GM12878 (cell line): ENCODE results near the gene FBXO42. TPM values are rescaled to one million over a fixed set of nuclear protein-coding genes. Genes with fewer than 3 reads are reported as not detected.

Experiments used
- ATAC-seq: fragments of 200-7000 bp; cut with Tn5 transposase; 3 replicates; pipeline ENCODE4 v1.9.1; 2020; ENCODE audit warnings: mild to moderate bottlenecking, moderate library complexity
- BruUV-seq: library from RNA; stranded (reverse); fragments of 400-500 nt; replicated peaks from 2 replicates; lab custom pipeline; 2021; lab: Mats Ljungman, UMichigan
- CTCF ChIA-PET: fragments of 300-600 bp; sonication (Branson Sonifier 250); formaldehyde crosslinking; extraction: SDS; loops from one replicate; lab custom pipeline; 2021; ENCODE audit warnings: inconsistent platforms; lab: Yijun Ruan, JAX
- POLR2A ChIA-PET: fragments of 350-600 bp; formaldehyde crosslinking; extraction: SDS; loops from one replicate; lab custom pipeline; 2021; ENCODE audit warnings: inconsistent platforms; lab: Charles Lee
- RAD21 ChIA-PET: fragments of 300-600 bp; sonication (Branson Sonifier 250); formaldehyde crosslinking; loops from one replicate; lab custom pipeline; 2023; ENCODE audit warnings: antibody characterized with exemption; ENCODE audit not compliant: unreplicated experiment; lab: Charles Lee
- SMC1A ChIA-PET: fragments of 300-600 bp; sonication (Branson Sonifier 250); formaldehyde crosslinking; loops from one replicate; lab custom pipeline; 2023; ENCODE audit not compliant: unreplicated experiment, uncharacterized antibody; lab: Charles Lee
- DNase-seq: peaks from one replicate; pipeline ENCODE4 v3.0.0-alpha.2; 2011; ENCODE audit warnings: low read depth, low spot score
- FAIRE-seq: peaks from 3 replicates; lab custom pipeline; 2011; peaks lifted over from hg19 to GRCh38; lab: Jason Lieb, UNC
- H2AFZ ChIP-seq: 2 replicates; pipeline ENCODE4 v1.6.0; 2011; ENCODE audit warnings: low read depth, low read length, control low read depth; ENCODE audit not compliant: control insufficient read depth
- H3K27ac ChIP-seq: 2 replicates; pipeline ENCODE4 v1.5.1; 2011; ENCODE audit warnings: control low read depth; ENCODE audit not compliant: control insufficient read depth, insufficient read depth
- H3K27me3 ChIP-seq, 2 experiments: replicated peaks in 1 of 2; 2 replicates each; pipeline versions ENCODE4 v1.6.0 to v1.6.1; 2011; ENCODE audit warnings: low read length in 1 of 2; ENCODE audit not compliant: control insufficient read depth in 2 of 2, insufficient read depth in 2 of 2
- H3K36me3 ChIP-seq, 2 experiments: 2 replicates each; pipeline ENCODE4 v1.5.1; 2011; ENCODE audit warnings: low read length in 1 of 2; ENCODE audit not compliant: control insufficient read depth in 2 of 2, insufficient read depth in 2 of 2
- H3K4me1 ChIP-seq: 2 replicates; pipeline ENCODE4 v1.6.1; 2011; ENCODE audit warnings: mild to moderate bottlenecking, low read length, moderate library complexity, mixed read lengths; ENCODE audit not compliant: control insufficient read depth, insufficient read depth
- H3K4me2 ChIP-seq: 2 replicates; pipeline ENCODE4 v1.6.0; 2011; ENCODE audit warnings: control low read depth; ENCODE audit not compliant: control insufficient read depth, insufficient read depth
- H3K4me3 ChIP-seq: fragments of 200-600 bp; sonication (generic); 2 replicates; pipeline ENCODE4 v1.5.1; 2016
- H3K79me2 ChIP-seq: 2 replicates; pipeline ENCODE4 v1.6.0; 2011; ENCODE audit warnings: low read length; ENCODE audit not compliant: control insufficient read depth, insufficient read depth
- H3K9ac ChIP-seq: 2 replicates; pipeline ENCODE4 v1.8.0; 2011; ENCODE audit warnings: low read length, control low read depth, mixed read lengths; ENCODE audit not compliant: control insufficient read depth, insufficient read depth
- H3K9me3 ChIP-seq: replicated peaks from 3 replicates; pipeline ENCODE4 v1.5.1; 2011; ENCODE audit warnings: mild to moderate bottlenecking, low read length; ENCODE audit not compliant: control insufficient read depth, insufficient read depth
- H4K20me1 ChIP-seq: 2 replicates; pipeline ENCODE4 v1.6.0; 2011; ENCODE audit not compliant: control insufficient read depth, insufficient read depth
- FOXK2 ChIP-seq: fragments of 450-650 bp; IDR thresholded peaks from 2 replicates; pipeline ENCODE4 v1.6.1; 2017; ENCODE audit warnings: mild to moderate bottlenecking, moderate library complexity
- HDAC2 ChIP-seq: fragments of 200-600 bp; sonication (generic); IDR thresholded peaks from 2 replicates; pipeline ENCODE4 v1.6.1; 2017
- JUND ChIP-seq: IDR thresholded peaks from 2 replicates; pipeline ENCODE4 v1.6.1; 2012; ENCODE audit warnings: low read depth, mild to moderate bottlenecking, low read length, improper control_type of control experiment, moderate library complexity
- RELA ChIP-seq: fragments of 450-650 bp; IDR thresholded peaks from 2 replicates; pipeline ENCODE4 v1.8.0; 2014; ENCODE audit warnings: borderline replicate concordance; ENCODE audit not compliant: partially characterized antibody
- SIX5 ChIP-seq: IDR thresholded peaks from 2 replicates; pipeline ENCODE4 v1.6.1; 2011; ENCODE audit warnings: mild to moderate bottlenecking, low read depth, low read length, moderate library complexity; ENCODE audit not compliant: severe bottlenecking
- SMC3 ChIP-seq: IDR thresholded peaks from 2 replicates; pipeline ENCODE4 v1.6.1; 2011; ENCODE audit warnings: low read length, improper control_type of control experiment, borderline replicate concordance
- SRF ChIP-seq, 2 experiments: IDR thresholded peaks; 2 replicates each; pipeline ENCODE4 v1.6.1; 2011; ENCODE audit warnings: low read depth in 2 of 2, low read length in 2 of 2, mild to moderate bottlenecking in 1 of 2, moderate library complexity in 1 of 2
- WGBS: methylation state at CpG from one replicate; pipeline ENCODE4 v1.1.6; 2016; ENCODE audit warnings: low lambda C conversion rate; ENCODE audit not compliant: insufficient replicate concordance, insufficient coverage; ENCODE audit errors: missing lambda C conversion rate; 5-methylcytosine and 5-hydroxymethylcytosine counted together
- in situ Hi-C: fragments of 300-500 bp; cut with MboI; formaldehyde crosslinking; loops from 9 replicates; pipeline ENCODE4 v1.14.3; 2018; ENCODE audit warnings: mixed read lengths
- intact Hi-C: fragments of 100-400 bp; cut with micrococcal nuclease; formaldehyde crosslinking; loops from one replicate; pipeline ENCODE4 v1.14.2; 2022; ENCODE audit not compliant: unreplicated experiment
- polyA plus RNA-seq, 11 experiments: library from polyadenylated mRNA; depleted of rRNA in 4 of 11; unstranded in 6 of 11; stranded (reverse) in 5 of 11; fragments of >200 nt; fragmentation: Nextera tagmentation in 4 of 11; fragmentation: Illumina TruSeq in 1 of 11; extraction: Ambion mirVana in 4 of 11; extraction: Trizol in 1 of 11; gene quantifications; 1 replicate in 1 of 11; 2 replicates in 10 of 11; pipeline versions ENCODE4 v1.2.1 to v1.2.3, GENCODE V29; 2011 to 2016; ENCODE audit warnings: inconsistent platforms in 2 of 11, missing spikeins in 2 of 11, low read depth in 1 of 11
- total RNA-seq, 4 experiments: library from RNA; depleted of rRNA in 3 of 4; stranded (reverse); fragments of >200 nt in 3 of 4; fragmentation: Illumina TruSeq in 1 of 4; extraction: Trizol in 1 of 4; gene quantifications; 2 replicates each; pipeline versions ENCODE4 v1.2.1 to v1.2.3, GENCODE V29; 2013 to 2021
- TF ChIP-seq, protein P1 (sequence below): fragments of 450-650 bp; IDR thresholded peaks from 2 replicates; pipeline ENCODE4 v1.6.1; 2017; ENCODE audit warnings: mild to moderate bottlenecking
- TF ChIP-seq, protein P2 (sequence below): fragments of 450-650 bp; IDR thresholded peaks from 2 replicates; pipeline ENCODE4 v1.6.1; 2016; ENCODE audit warnings: mild to moderate bottlenecking, moderate library complexity, borderline replicate concordance

Gene FBXO42
- total and polyA plus RNA-seq, 10 of the 15 experiments (the other 5 are each of a cell fraction or from before 2014, with no cell fraction given): 6.1 to 23.8 (median 15.2) TPM

DNA sequence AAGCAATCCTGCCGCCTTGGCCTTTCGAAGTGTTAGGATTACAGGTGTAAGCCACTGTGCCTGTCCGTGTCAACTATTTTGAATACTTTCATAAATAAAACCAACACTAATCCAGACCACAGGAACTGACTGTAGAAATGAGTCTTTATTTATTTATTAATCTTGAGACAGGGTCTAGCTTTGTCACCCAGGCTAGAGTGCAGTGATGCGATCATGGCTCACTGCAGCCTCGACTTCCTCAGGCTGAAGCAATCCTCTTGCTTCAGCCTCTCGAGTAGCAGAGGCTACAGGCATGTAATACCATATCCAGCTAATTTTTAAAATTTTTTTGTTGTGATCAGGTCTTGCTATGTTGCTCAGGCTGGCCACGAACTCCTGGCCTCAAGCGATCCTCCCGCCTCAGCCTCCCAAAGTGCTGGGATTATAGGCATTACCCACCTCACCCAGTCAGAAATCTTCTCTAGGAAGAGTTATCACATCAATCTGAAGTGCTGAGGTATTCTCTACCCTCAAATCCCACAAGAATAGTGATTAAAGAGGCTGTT lies 93.6 kb downstream of the FBXO42 start:
- H3K9ac ChIP-seq: no peak overlapping the region
- SMC1A ChIA-PET: no interaction called here
- POLR2A ChIA-PET: interaction anchor here (0.5 kb wide), 1 partner anchor 130 kb away, joined by 3 read pairs; no protein-coding TSS in a partner anchor
- no peak overlapping the region for H3K4me3 ChIP-seq
- FAIRE-seq: no peak
- in situ Hi-C loops (no loop called here), intact Hi-C loops (no loop called here)
- H2AFZ ChIP-seq: no peak overlapping the region
- H3K4me1 ChIP-seq: peaks cover 2% of the 10 kb centered on the region; the same call in 1 of the 2 replicates
- no peaks in the 10 kb centered on the region for H3K27me3 ChIP-seq
- 98% methylated on average over 9 of the region's 9 CpGs for whole genome bisulfite sequencing
- no peaks in the 10 kb centered on the region for H3K79me2 ChIP-seq
- no peak for ATAC-seq
- no peak overlapping the region for H3K27ac ChIP-seq
- H3K9me3 ChIP-seq: no peaks in the 10 kb centered on the region
- H3K4me2 ChIP-seq: no peak overlapping the region
- DNase-seq: no peak
- CTCF ChIA-PET: no interaction called here
- TF ChIP-seq RELA (no peak), HDAC2 (no peak), JUND (no peak), SIX5 (no peak), FOXK2 (no peak), SMC3 (no peak), SRF (IDR thresholded peaks at IDR 0.05; ENCODE audit: low read depth in 2 of 2, low read length in 2 of 2) (no peak)
- TF ChIP-seq, protein P1, sequence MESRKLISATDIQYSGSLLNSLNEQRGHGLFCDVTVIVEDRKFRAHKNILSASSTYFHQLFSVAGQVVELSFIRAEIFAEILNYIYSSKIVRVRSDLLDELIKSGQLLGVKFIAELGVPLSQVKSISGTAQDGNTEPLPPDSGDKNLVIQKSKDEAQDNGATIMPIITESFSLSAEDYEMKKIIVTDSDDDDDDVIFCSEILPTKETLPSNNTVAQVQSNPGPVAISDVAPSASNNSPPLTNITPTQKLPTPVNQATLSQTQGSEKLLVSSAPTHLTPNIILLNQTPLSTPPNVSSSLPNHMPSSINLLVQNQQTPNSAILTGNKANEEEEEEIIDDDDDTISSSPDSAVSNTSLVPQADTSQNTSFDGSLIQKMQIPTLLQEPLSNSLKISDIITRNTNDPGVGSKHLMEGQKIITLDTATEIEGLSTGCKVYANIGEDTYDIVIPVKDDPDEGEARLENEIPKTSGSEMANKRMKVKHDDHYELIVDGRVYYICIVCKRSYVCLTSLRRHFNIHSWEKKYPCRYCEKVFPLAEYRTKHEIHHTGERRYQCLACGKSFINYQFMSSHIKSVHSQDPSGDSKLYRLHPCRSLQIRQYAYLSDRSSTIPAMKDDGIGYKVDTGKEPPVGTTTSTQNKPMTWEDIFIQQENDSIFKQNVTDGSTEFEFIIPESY: no peak
- TF ChIP-seq, protein P2, sequence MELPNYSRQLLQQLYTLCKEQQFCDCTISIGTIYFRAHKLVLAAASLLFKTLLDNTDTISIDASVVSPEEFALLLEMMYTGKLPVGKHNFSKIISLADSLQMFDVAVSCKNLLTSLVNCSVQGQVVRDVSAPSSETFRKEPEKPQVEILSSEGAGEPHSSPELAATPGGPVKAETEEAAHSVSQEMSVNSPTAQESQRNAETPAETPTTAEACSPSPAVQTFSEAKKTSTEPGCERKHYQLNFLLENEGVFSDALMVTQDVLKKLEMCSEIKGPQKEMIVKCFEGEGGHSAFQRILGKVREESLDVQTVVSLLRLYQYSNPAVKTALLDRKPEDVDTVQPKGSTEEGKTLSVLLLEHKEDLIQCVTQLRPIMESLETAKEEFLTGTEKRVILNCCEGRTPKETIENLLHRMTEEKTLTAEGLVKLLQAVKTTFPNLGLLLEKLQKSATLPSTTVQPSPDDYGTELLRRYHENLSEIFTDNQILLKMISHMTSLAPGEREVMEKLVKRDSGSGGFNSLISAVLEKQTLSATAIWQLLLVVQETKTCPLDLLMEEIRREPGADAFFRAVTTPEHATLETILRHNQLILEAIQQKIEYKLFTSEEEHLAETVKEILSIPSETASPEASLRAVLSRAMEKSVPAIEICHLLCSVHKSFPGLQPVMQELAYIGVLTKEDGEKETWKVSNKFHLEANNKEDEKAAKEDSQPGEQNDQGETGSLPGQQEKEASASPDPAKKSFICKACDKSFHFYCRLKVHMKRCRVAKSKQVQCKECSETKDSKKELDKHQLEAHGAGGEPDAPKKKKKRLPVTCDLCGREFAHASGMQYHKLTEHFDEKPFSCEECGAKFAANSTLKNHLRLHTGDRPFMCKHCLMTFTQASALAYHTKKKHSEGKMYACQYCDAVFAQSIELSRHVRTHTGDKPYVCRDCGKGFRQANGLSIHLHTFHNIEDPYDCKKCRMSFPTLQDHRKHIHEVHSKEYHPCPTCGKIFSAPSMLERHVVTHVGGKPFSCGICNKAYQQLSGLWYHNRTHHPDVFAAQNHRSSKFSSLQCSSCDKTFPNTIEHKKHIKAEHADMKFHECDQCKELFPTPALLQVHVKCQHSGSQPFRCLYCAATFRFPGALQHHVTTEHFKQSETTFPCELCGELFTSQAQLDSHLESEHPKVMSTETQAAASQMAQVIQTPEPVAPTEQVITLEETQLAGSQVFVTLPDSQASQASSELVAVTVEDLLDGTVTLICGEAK: no peak
- no peaks in the 10 kb centered on the region for H4K20me1 ChIP-seq
- RAD21 ChIA-PET: no interaction called here
- no TSS peak for BruUV-seq
- peaks cover 2 to 17% of the 10 kb centered on the region in 2 experiments; a peak in 2 of 4 replicates for H3K36me3 ChIP-seq
